ENCODE data around the gene SH3RF3. TPM values are rescaled to one million over a fixed set of nuclear protein-coding genes. Genes with fewer than 3 reads are reported as not detected.

SH3RF3 gene
- total RNA-seq, 1 experiment from 2014 or later = 0.98 TPM

- Mint-ChIP-seq H3K36me3 (ENCODE audit: insufficient read depth, unreplicated experiment) (no peaks in the 10 kb centered on the region), H3K27me3 (ENCODE audit: insufficient read depth, unreplicated experiment) (peaks cover 13% of the 10 kb centered on the region), H3K4me3 (ENCODE audit: unreplicated experiment) (no peak overlapping the region), H3K9me3 (ENCODE audit: unreplicated experiment) (no peaks in the 10 kb centered on the region), H3K4me1 (ENCODE audit: low read depth, unreplicated experiment) (no peaks in the 10 kb centered on the region), H3K27ac (ENCODE audit: unreplicated experiment) (no peak overlapping the region)
- H3K27me3 ChIP-seq (replicated peaks; ENCODE audit: control insufficient read depth, insufficient read depth, low read length) = no peaks in the 10 kb centered on the region; the same call in 1 of the 2 replicates
- no peak overlapping the region for H3K4me3 ChIP-seq (ENCODE audit: low read depth, low read length)
- CTCF ChIA-PET = no interaction called here
- POLR2A ChIA-PET = no interaction called here
- no peak for DNase-seq
- no TSS peak for BruUV-seq (replicated peaks)
- H3K9me3 ChIP-seq = no peaks in the 10 kb centered on the region
- no peaks in the 10 kb centered on the region for H3K4me1 ChIP-seq
- no peak for TF ChIP-seq CTCF (IDR thresholded peaks at IDR 0.05; ENCODE audit: insufficient read depth in 1 of 2, low read depth in 1 of 2, low read length in 1 of 2, severe bottlenecking in 1 of 2, unreplicated experiment in 1 of 2)
- intact Hi-C loops (cut with micrococcal nuclease; ENCODE audit: unreplicated experiment) = no loop called here
- no peaks in the 10 kb centered on the region for H3K36me3 ChIP-seq (ENCODE audit: control insufficient read depth, insufficient read depth, low read length)
Observed at GRCh38 chr2:109312902-109313301, 183.9 kb downstream of the SH3RF3 start.

- no peak overlapping the region for H3K4me3 Mint-ChIP-seq (ENCODE audit: unreplicated experiment)
- H3K27ac Mint-ChIP-seq (ENCODE audit: unreplicated experiment) = no peak overlapping the region
- intact Hi-C loops (cut with micrococcal nuclease; ENCODE audit: unreplicated experiment) = no loop called here
- Histone ChIP-seq H3K36me3 (ENCODE audit: control insufficient read depth, insufficient read depth, low read length) (no peaks in the 10 kb centered on the region), H3K27me3 (replicated peaks; ENCODE audit: control insufficient read depth, insufficient read depth, low read length) (no peaks in the 10 kb centered on the region; the same call in 1 of the 2 replicates), H3K9me3 (no peaks in the 10 kb centered on the region), H3K4me1 (no peaks in the 10 kb centered on the region), H3K4me3 (ENCODE audit: low read depth, low read length) (no peak overlapping the region)
- H3K36me3 Mint-ChIP-seq (ENCODE audit: insufficient read depth, unreplicated experiment) = no peaks in the 10 kb centered on the region
- H3K4me1 Mint-ChIP-seq (ENCODE audit: low read depth, unreplicated experiment) = no peaks in the 10 kb centered on the region
- ChIA-PET POLR2A (no interaction called here), CTCF (no interaction called here)
- TF ChIP-seq CTCF (IDR thresholded peaks at IDR 0.05; ENCODE audit: insufficient read depth in 1 of 2, low read depth in 1 of 2, low read length in 1 of 2, severe bottlenecking in 1 of 2, unreplicated experiment in 1 of 2) = no peak
- H3K27me3 Mint-ChIP-seq (ENCODE audit: insufficient read depth, unreplicated experiment) = peaks cover 13% of the 10 kb centered on the region
- no peak for DNase-seq
- no peaks in the 10 kb centered on the region for H3K9me3 Mint-ChIP-seq (ENCODE audit: unreplicated experiment)
- no TSS peak for BruUV-seq (replicated peaks)
Observed at GRCh38 chr2:109313343-109313742, 184.3 kb downstream of the SH3RF3 start.

- intact Hi-C loops (cut with micrococcal nuclease; ENCODE audit: unreplicated experiment) = no loop called here
- no peak overlapping the region for H3K4me3 Mint-ChIP-seq (ENCODE audit: unreplicated experiment)
- no TSS peak for BruUV-seq (replicated peaks)
- H3K36me3 Mint-ChIP-seq (ENCODE audit: insufficient read depth, unreplicated experiment) = no peaks in the 10 kb centered on the region
- no peak for TF ChIP-seq CTCF (IDR thresholded peaks at IDR 0.05; ENCODE audit: insufficient read depth in 1 of 2, low read depth in 1 of 2, low read length in 1 of 2, severe bottlenecking in 1 of 2, unreplicated experiment in 1 of 2)
- Histone ChIP-seq H3K4me3 (ENCODE audit: low read depth, low read length) (no peak overlapping the region), H3K27me3 (replicated peaks; ENCODE audit: control insufficient read depth, insufficient read depth, low read length) (no peaks in the 10 kb centered on the region; the same call in 1 of the 2 replicates), H3K9me3 (no peaks in the 10 kb centered on the region), H3K4me1 (no peaks in the 10 kb centered on the region), H3K36me3 (ENCODE audit: control insufficient read depth, insufficient read depth, low read length) (no peaks in the 10 kb centered on the region)
- no peak for DNase-seq
- no peaks in the 10 kb centered on the region for H3K9me3 Mint-ChIP-seq (ENCODE audit: unreplicated experiment)
- peaks cover 15% of the 10 kb centered on the region for H3K27me3 Mint-ChIP-seq (ENCODE audit: insufficient read depth, unreplicated experiment)
- no peaks in the 10 kb centered on the region for H3K4me1 Mint-ChIP-seq (ENCODE audit: low read depth, unreplicated experiment)
- CTCF ChIA-PET = no interaction called here
- POLR2A ChIA-PET = no interaction called here
- H3K27ac Mint-ChIP-seq (ENCODE audit: unreplicated experiment) = no peak overlapping the region
Observed at GRCh38 chr2:109316091-109316490, 187.1 kb downstream of the SH3RF3 start.

Data from Caco-2 (cell line).